Measurements from ENCODE around the gene CDH13. TPM values are rescaled to one million over a fixed set of nuclear protein-coding genes. Genes with fewer than 3 reads are reported as not detected.

CDH13 gene
- total RNA-seq, 4 donors from 2014 or later = 12.5 to 35.9 (median 22.1) TPM

DNA sequence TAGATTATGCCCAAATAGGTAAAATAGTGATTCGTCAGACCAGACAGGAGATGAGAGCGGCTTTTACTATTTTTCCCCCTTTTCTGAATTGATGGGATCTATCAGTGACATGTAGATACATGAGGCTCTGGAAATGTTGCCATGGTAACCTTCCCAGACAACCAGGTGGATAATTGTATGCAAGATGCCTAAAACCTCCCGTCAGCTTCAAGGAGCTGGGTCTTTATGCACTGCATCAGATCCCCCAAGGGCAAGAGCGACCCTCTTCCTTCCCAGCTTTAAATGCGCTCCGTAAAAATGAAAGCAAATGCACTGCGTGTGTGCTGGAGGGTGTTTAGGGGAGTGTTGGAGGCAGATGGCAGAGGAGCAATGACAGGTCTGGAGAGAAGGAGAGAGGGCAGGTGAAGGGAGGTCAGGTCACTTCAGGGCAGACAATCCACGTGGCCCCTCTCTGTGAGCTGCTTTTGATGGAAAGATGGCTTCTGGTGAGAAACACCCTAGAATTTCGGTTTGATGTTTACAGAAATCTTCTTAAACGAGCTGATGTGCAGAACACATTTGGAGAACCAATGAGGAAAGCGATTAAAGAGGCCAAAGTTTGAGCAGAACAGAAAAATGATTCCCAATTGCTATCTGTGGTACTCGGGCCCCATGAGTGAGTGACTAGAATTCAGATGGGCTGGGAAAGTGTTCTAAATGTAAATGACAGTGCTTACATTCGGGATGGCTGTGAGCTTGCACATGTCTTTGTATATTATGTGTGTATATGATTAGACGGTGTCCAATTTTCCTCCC is 719.3 kb downstream of the CDH13 start:
- TF ChIP-seq, protein P1, sequence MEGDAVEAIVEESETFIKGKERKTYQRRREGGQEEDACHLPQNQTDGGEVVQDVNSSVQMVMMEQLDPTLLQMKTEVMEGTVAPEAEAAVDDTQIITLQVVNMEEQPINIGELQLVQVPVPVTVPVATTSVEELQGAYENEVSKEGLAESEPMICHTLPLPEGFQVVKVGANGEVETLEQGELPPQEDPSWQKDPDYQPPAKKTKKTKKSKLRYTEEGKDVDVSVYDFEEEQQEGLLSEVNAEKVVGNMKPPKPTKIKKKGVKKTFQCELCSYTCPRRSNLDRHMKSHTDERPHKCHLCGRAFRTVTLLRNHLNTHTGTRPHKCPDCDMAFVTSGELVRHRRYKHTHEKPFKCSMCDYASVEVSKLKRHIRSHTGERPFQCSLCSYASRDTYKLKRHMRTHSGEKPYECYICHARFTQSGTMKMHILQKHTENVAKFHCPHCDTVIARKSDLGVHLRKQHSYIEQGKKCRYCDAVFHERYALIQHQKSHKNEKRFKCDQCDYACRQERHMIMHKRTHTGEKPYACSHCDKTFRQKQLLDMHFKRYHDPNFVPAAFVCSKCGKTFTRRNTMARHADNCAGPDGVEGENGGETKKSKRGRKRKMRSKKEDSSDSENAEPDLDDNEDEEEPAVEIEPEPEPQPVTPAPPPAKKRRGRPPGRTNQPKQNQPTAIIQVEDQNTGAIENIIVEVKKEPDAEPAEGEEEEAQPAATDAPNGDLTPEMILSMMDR (IDR thresholded peaks at IDR 0.05) = no peak
- no peak for DNase-seq (ENCODE audit: low spot score)
- ATAC-seq (ENCODE audit: low FRiP score) = no peak

- TF ChIP-seq, protein P1 (IDR thresholded peaks at IDR 0.05) = no peak
- ATAC-seq (ENCODE audit: low FRiP score) (no peak), DNase-seq (ENCODE audit: low spot score) (no peak)
Measured at GRCh38 chr16:83348991-83349390, 722.2 kb downstream of the CDH13 start.

GRCh38 chr16:83350481-83350880 is 723.7 kb downstream of the CDH13 start:
- TF ChIP-seq, protein P1 (IDR thresholded peaks at IDR 0.05) = no peak
- ATAC-seq (ENCODE audit: low FRiP score) (no peak), DNase-seq (ENCODE audit: low spot score) (no peak)

GRCh38 chr16:83351846-83352245 is 725.1 kb downstream of the CDH13 start:
- no peak for ATAC-seq (ENCODE audit: low FRiP score)
- TF ChIP-seq, protein P1 (IDR thresholded peaks at IDR 0.05) = no peak
- DNase-seq (ENCODE audit: low spot score) = no peak

DNA sequence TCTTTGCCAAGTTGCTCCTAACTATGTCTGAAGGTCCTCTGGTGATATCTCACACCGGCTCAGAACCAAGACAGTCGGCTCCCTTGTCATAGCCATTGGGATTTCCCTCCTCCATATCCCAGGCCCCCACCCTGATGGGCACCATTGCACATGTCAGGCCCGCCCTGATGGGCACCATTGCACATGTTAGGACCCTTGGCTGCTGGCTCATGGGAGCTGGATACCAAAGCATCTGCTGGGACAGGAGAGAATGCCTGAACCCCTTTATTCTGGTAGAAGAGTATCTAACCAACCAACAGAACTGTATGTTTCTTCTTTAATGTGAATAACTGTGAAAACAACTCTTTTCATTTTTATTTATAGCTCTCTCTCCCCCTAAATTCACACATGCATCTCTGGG is 726.5 kb downstream of the CDH13 start:
- no peak for ATAC-seq (ENCODE audit: low FRiP score)
- no peak for DNase-seq (ENCODE audit: low spot score)

DNA sequence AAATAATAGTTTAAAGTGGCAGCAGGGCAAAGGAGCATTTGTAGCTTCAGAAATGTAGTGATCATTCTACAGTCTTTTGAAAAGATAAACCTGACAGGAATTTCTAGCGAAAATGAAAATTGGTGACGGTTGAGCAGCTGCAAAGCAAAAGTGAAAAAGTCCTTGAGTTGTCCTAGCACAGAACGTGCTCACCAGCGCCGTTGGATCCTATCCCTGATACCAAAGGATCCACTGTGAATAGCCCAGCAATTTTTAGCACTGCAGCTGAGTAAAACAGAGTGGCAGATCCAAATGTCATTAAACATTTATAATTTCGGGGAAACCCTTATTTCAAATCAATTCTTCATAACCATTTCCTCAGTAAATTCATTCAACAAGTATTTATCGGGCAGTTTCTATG is 727.2 kb downstream of the CDH13 start:
- ATAC-seq (ENCODE audit: low FRiP score) (no peak), DNase-seq (ENCODE audit: low spot score) (no peak)
- TF ChIP-seq, protein P1 (IDR thresholded peaks at IDR 0.05) = no peak

More for the DNA sequence above, 726.5 kb downstream of the CDH13 start:
- TF ChIP-seq, protein P1 (IDR thresholded peaks at IDR 0.05) = no peak
